Measurements from ENCODE around the gene SFRP2.

Gene SFRP2

DNA sequence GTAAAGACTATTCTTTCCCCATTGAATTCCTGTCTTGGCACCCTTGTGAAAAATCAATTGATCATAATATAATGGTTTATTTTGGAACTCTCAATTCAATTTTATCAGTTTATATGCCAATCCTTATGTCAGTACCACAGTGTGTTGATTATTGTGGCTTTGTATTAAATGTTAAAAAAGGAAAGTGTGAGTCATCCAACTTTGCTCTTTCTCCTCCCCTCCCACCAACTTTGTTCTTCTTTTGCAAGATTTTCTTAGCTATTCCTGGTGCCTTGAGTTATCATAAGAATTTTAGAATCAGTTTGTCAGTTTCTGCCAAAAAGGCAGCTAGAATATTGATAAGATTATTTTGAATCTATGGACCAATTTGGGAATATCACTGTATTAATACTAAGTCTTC lies 17.8 kb downstream of the SFRP2 start:
- no peak for DNase-seq (ENCODE audit: low spot score)

DNA sequence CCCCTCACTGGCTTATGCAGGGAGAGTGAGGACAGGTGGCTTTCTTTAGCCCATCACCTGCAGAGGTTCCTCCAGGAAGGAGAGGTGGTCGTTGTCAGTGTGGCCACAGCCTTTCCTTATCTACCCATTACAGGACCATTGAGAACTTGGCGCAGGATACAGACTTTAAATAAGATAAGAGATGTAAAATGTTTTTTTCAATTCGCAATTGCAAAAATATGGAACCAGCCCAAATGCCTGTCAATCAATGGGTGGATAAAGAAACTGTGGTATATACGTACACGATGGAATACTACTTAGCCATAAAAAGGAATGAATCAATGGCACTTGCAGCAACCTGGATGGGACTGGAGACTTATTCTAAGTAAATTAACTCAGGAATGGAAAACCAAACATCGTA lies 22.1 kb downstream of the SFRP2 start:
- no peak for DNase-seq (ENCODE audit: low spot score)

DNA sequence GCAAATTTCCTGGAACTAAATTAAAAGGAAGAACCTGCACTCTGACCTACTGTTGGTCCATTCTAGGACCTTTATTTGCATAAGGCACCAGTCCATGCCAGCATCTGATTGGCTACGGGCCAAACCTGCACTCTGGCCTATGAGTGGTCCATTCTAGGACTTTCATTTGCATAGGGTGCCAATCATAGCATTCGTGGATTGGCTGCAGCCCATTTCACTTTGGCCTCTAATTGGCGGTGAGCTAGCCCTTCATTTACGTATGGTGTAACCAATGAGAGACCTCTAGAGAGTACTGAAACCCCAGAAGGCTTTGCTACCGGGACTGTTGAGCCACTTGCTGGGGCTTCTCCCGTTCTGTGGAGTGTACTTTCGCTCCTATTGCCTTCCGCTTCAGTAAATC lies 23.0 kb downstream of the SFRP2 start:
- DNase-seq (ENCODE audit: low spot score) = no peak

DNA sequence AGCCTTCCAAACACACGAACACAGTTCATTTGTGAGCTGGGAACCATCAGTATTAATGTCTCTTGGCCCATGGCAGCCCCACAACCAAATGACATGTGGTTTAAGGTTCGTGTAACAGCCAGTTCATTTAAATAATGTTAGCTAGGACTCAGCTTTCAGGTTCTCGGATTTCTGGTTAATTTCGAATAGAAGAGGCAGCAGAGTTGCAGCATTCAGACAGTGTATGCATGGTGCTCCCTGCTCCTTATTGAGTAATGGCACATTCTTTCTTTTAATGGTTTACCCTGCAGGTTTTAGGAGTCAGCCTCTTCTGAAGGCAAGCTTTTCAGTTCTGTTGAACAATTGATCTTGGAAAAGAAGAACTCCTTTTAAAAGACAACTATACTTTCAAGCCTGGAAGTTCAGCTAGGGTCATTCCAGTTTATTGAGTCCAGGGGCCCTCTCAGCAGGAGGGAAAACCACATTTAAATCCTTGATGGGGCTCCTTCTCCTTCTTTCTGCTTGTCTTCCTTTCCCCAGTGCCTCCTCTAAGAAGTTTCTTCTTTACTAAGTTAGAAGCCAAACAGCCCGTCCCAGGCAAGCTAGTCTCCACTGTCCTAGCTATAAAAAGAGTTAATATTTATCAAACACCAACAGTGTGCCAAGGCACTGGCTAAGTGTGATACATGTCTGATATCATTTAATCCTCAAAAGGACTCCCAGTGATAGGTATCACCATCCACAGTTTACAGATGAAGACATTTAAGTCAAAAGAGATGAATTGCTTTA lies 24.1 kb downstream of the SFRP2 start:
- DNase-seq (ENCODE audit: low spot score) = no peak

DNA sequence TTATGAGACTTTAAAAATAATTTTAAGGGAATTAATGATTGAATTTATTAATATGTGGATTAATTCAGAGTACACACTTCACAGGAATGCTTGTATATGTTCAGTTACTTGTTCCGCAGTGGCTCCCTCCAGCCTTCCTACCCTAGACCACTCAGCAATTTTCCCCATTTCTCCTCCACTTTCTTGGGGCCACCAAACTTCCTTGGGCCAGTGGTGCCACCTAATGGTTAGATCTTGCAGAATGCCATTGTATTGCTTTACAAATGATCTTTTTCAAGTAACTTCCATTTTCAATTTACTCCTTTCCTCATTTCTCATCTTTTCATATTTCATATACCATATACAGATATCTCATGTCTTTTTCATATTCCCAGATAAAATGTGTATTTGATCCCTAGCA lies 25.5 kb downstream of the SFRP2 start:
- DNase-seq (ENCODE audit: low spot score) = no peak

DNA sequence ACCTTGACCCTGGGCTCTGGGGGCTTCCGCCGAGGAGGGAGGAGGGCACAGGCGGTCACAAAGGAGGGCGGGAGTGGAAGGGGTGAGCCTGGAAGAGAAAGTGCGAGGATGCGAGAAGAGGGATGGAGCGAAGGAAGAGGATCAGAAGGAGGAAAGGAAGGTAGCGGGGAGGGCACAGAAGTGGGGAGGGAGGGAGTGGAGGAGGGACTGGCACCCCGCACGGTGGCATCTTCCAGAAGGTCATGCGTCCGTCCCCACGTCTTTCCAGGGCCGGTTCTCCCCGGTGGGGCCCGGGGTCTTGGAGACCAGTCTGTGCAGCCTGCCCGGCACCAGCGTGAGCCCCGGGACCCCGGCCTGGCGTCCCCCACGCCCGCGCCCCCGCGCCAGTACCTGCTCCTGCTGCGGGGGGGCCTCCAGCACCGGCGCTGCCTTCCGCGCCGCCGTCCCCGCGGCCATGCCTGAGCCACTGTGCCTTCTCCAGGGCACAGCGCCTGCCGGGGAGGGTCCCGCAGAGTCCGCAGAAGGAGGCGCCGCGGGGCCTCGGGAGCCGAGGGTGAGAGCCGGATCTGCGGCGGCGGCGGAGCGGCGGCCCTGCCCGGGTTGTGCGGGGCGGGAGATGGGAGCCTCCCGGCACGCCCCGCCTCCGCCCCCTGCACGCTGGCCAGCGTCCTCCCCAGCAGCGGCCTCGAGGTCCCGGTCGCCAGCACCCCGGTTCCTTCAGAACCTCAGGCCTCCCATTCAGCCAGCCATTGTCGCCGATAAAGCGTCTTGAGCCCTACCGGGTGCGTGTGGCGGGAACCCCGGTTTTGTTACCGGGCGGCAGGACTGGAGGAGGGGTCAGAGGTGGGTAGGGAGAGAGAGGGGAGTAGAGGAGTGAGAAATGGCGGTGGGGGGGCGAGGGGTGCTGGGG lies 29.2 kb downstream of the SFRP2 start, which contains the start of gene RNF175:
TSS of gene RNF175 (minus strand) at position 618 of the 910 bp plus-strand sequence. CDS start at position 456, 162 bp downstream.
- no peak for DNase-seq (ENCODE audit: low spot score)

DNA sequence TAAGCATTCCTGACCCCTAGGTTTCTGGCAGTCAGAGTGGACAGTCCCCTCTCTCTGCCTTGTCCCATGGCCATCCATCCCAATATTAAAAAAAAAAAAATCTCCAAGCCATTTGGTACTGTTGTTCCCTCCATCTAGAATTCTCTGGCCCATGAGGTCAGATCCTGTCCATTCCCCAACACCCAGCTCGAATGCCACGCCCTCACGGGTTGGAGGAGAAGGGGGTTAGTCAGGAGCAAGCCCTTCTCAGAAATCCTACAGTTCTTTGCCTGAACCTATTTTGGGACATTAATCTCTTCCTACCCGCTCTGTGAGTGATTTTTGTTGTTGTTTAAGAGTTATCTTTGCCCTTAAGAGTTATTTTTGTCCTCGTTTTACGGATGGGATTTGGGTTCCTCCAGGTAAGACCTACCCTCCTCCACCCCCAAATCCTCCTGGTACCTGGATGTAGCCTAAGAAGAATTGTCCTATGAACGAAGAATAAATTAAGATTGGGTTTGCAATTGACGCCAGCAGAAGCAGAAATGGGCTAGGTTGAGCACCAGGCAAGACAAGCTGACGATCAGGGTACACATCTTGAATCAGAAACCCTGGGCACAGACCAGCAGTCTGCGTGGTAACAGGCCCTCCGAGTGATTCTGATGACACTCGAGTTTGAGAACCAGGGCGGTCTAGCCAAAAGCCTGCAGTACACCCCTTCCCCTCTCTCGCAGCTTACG lies 30.0 kb downstream of the SFRP2 start:
- DNase-seq (ENCODE audit: low spot score) = no peak

DNA sequence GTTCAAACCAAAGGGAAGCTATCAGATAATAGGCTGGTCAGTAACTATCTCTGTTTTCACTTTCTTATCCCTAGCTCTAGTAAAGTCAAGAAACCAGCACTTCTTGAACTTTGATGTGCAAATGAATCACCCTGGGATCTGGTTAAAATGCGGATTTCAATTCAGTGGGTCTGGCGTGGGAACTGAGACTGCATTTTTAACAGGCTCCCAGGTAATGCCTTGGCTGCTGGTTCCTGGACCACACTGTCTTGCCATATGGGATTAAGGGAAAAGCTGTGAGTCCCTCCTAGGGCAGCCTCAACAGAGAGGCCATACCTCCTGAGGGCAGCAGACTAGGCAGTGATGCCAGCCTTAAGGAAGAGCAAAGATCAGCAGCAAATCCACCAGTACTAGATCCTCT lies 30.7 kb downstream of the SFRP2 start:
- DNase-seq (ENCODE audit: low spot score) = no peak

DNA sequence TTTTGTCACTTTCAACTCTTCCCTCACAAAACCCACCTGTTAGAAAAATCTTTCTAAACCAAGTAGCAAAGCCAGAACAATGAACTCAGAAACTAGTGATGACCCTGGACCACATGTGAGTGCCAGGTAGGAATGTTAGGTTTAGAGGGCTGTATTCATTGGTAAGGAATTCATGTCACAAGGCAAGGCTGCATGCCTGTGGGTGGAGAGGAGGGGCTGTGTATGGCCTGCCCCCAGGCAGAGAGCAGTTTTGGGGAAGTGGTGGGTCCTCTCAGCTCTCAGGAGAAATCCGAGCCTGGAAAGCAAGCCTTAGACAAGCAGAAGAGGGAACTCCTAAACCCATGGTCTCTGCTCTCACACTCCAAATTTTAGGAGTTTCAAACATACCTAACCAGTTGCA lies 31.5 kb downstream of the SFRP2 start:
- no peak for DNase-seq (ENCODE audit: low spot score)

DNA sequence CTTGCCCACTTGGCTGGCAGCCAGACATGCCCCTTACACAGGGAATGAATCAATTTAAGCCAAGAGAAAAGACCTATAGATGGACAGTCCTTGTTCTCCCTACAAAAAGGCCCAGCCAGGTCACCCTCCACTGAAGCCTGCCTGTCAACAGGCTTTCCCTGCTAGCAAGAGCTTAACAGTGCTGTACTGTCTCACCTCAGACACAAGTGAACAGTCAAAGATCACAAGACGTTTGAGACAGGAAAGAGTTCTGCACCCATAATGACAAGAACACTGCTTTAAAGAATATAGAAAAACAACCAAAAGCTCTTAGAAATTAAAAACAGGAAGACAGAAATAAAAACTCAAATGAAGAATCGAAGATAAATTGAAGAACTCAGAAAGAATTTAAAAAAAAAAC lies 33.7 kb downstream of the SFRP2 start:
- no peak for DNase-seq (ENCODE audit: low spot score)

DNA sequence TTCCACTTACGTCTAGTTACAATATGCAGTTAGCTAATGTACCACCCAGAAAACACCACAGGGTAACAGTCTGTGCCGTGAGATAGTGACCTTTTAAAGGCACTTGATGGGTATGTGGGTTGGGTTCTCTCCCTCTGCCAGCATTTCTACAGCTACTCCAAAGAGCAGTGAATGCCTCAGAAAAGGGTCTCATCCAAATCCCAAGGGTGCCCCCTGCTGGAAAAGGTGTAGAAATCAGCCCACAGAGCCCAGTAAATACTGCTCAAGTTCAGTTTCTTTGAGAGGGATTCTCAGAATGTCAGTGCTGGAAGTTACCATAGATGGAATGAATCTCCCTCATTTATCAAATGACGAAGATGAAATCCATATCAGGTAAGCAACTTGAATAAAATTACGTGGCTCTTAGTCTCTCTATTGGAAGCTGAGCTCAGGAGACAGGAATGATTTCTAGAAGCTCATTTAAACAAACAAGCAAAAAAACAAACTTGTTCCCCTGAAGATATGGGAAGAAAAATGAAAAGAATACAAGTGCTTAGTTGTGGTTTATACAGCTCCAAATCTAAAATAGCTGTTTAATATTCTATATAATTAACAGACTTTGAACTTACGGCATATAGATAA lies 38.6 kb downstream of the SFRP2 start:
- no peak for DNase-seq (ENCODE audit: low spot score)

DNA sequence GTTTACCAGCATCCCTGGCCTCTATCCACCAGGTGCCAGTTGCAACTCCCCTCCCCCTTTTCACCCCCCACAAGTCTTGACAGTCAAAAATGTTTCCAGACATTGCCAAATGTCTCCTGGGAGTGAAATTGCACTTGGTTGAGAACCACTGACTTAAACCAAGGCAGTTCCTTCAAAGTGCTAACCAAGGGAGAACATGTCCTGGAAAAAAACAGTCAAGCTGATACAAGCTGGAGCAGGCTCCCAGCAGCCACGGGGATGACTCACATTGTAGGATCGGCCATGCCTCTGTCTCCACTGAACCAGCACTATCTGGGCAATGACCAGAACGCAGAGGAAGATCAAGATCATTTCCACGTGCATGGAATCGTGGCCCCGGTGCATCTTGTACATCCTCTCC lies 40.5 kb downstream of the SFRP2 start:
- DNase-seq (ENCODE audit: low spot score) = no peak

DNA sequence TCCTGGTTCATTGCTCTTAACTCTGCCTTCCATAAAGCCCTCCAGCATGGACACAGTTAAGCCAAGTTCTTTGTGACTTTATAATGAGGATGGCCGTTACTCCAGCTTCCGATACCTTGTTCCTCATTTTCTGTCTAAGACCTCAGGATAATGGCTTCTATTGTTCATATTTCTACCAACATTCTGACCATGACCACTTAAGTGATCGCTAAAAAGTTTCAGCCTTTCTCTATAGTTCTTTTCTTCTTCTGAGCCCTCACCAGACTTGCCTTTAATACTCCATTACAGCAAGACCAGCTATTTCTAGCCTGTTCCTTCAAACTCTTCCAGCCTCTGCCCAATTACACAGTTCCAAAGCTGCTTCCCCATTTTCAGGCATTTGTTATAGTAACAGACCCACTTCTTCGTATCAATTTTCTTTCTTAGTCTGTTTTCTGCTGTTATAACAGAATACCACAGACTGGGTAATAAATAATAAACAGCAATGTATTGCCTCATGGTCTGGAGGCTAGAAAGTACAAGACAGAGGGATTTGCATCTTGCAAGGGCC lies 41.4 kb downstream of the SFRP2 start:
- no peak for DNase-seq (ENCODE audit: low spot score)

DNA sequence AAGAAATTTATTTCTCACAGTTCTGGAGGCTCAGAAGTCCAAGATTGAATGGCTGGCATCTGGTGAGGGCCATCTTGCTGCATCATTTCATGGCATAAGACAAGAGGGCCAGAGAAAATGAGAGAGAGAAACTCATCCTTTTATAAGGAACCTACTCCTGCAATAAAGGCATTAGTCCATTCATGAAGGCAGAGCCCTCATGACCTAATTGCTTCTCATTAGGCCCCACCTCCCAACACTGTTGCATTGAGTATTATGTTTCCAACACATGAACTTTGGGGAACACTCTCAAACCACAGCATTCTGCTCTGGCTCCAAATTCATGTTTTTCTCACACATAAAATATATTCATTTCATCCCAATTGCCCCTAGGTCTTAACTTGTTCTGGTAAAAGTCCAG lies 43.2 kb downstream of the SFRP2 start:
- DNase-seq (ENCODE audit: low spot score) = no peak

DNA sequence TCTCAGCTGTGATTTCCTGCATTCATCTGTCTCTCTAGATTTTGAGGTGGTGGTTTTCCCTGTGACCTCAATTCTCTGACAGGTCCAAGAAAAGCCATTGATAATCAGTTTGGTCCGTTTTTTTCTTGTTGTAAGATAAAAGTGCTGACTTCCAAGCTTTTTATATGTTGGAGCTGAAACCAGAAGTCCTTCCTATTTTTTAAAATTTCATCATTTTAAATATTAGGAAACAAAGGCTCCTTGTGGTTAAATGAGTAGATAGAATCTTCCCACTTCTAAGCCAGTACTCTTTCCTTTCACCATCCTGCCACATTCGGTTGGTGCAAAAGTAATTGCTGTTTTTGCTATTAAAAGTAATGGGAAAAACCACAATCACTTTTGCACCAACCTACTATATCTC lies 47.3 kb downstream of the SFRP2 start:
- no peak for DNase-seq (ENCODE audit: low spot score)

DNA sequence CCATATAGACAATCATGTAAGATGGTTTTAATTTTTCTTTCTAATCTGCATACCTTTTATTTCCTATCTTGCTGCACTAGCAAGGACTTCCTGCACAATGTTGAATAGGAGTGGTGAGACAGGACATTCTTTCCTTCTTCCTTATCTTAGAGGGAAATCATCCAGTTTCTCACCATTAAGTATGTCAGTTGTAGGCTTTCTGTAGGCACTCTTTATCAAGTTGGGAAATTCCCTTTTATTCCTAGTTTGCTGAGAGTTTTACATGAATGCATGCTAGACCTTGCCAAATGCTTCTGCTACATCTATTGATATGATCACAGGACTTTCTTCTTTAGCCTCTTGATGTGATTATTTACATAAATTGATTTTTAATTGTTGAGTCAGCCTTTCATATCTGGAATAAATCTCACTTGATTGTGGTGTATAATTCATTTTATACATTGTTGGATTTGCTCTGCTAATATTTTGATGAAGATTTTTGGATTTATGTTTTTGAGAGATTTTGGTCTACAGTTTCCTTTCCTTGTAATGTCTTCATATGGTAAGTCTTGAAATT lies 52.9 kb downstream of the SFRP2 start:
- DNase-seq (ENCODE audit: low spot score) = no peak

DNA sequence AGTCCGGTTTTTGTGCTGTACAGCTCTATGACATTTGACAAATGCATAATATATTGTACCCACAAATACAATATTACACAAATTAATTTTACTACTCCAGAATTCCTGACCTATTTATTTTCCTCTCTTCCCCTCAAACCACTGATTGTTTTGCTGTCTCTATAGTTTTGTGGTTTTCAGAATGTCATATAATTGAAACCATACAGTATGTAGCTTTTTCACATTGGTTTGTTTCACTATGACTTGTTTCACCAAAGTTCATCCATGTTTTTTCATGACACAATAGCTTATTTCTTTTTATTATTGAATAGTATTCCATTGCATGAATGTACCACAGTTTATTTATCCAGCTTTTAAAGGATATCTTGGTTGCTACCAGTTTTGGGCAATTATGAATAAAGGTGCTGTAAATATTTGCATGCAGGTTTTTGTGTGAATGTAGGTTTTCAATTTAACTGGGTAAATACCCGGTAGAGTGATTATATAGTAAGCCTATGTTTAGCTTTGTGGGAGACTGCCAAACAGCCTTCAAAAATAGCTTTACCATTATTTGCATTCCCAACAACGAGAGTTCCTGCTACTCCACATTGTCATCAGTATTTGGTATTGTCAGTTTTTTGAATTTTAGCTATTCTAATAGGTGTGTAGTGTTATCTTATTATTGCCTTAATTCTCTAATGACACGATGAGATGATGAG lies 55.0 kb downstream of the SFRP2 start:
- DNase-seq (ENCODE audit: low spot score) = no peak

DNA sequence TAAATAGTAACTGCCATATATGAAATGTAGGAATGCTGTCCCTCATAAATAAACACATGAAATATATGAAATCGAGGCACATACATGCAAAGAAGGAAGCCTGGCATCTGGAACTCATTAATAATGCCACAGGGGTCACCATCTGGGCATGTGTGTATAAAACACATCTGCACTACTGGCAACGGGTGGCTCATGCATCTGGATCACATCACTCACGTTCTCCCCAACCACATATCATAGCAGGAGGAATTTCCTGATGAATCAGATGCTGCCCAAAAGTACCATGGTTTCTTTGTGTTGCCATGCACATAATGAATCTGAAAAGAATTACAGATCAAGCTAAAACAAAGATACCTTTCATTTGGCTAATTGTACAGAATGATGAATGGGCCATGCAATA lies 57.6 kb downstream of the SFRP2 start:
- DNase-seq (ENCODE audit: low spot score) = no peak

Data from left forelimb (tissue), 1 donor.